ENCODE data around the gene KLHDC1. TPM values are rescaled to one million over a fixed set of nuclear protein-coding genes. Genes with fewer than 3 reads are reported as not detected.

Gene KLHDC1
- 4.8 TPM in 2 replicates for total RNA-seq

GRCh38 chr14:49692811-49693734, at the start of gene KLHDC1:
TSS of gene KLHDC1 (plus strand) at chr14:49693120. CDS start at chr14:49693195, 75 bp downstream.

GRCh38 chr14:49687942-49688700, 4.8 kb upstream of the KLHDC1 start, which contains the start of gene POLE2:
TSS of gene POLE2 (minus strand) at chr14:49688214. CDS start at chr14:49688203, 11 bp downstream.

GRCh38 chr14:49767571-49768300, 74.8 kb downstream of the KLHDC1 start, which contains the start of gene KLHDC2:
TSS of gene KLHDC2 (plus strand) at chr14:49768153. CDS start at chr14:49768469, 316 bp downstream.

Other genes with a start within 250 kb of the KLHDC1 start
- 1,098 and 2,096 TPM in 2 replicates for gene RPS29, start 106.7 kb upstream of the KLHDC1 start, total RNA-seq
- 6.3 and 27.9 TPM in 2 replicates for gene LRR1, start 94.2 kb upstream of the KLHDC1 start, total RNA-seq
- 242 and 263 TPM in 2 replicates for gene RPL36AL, start 72.5 kb upstream of the KLHDC1 start, total RNA-seq
- gene MGAT2, start 72.3 kb upstream of the KLHDC1 start, total RNA-seq = 97.6 and 99.1 TPM in 2 replicates
- 7.0 and 9.6 TPM in 2 replicates for gene DNAAF2, start 57.9 kb upstream of the KLHDC1 start, total RNA-seq
- gene POLE2, start 4.9 kb upstream of the KLHDC1 start, total RNA-seq = 2.3 and 21.2 TPM in 2 replicates
- 101 and 103 TPM in 2 replicates for gene KLHDC2, start 75.0 kb downstream of the KLHDC1 start, total RNA-seq
- gene NEMF, start 159.7 kb downstream of the KLHDC1 start, total RNA-seq = 48.0 and 65.3 TPM in 2 replicates
- 63.0 and 80.3 TPM in 2 replicates for gene ARF6, start 200.0 kb downstream of the KLHDC1 start, total RNA-seq

Measured in smooth muscle cell of trachea (primary cell).